A549 (cell line): ENCODE data around the gene PAQR5. TPM values are rescaled to one million over a fixed set of nuclear protein-coding genes. Genes with fewer than 3 reads are reported as not detected.

Experiments used
- ATOH8 ChIP-seq: fragments of 250-450 bp; sonication (Bioruptor Pico); IDR thresholded peaks from 2 replicates; pipeline ENCODE4 v1.5.0; 2020; ENCODE audit warnings: low read depth, mild to moderate bottlenecking, moderate library complexity
- BCL3 ChIP-seq: fragments of >200 bp; sonication (Bioruptor Twin); formaldehyde crosslinking; IDR thresholded peaks from 3 replicates; pipeline ENCODE4 v1.6.1; 2016
- CBX8 ChIP-seq: fragments of 200-600 bp; sonication (generic); IDR thresholded peaks from 2 replicates; pipeline ENCODE4 v1.6.1; 2016
- E2F6 ChIP-seq: IDR thresholded peaks from 2 replicates; pipeline ENCODE4 v1.6.1; 2012; ENCODE audit warnings: low read depth, borderline replicate concordance
- EHF ChIP-seq: fragments of 250-450 bp; sonication (Bioruptor Pico); IDR thresholded peaks from 2 replicates; pipeline ENCODE4 v1.5.0; 2020; ENCODE audit warnings: mild to moderate bottlenecking
- ELK1 ChIP-seq: fragments of 150-350 bp; IDR thresholded peaks from 2 replicates; pipeline ENCODE4 v1.6.1; 2014; ENCODE audit warnings: low read depth, mild to moderate bottlenecking, low read length
- EP300 ChIP-seq, 2 experiments: fragments of >200 bp; sonication (Bioruptor Twin); formaldehyde crosslinking; IDR thresholded peaks; 2 replicates in 1 of 2; 3 replicates in 1 of 2; pipeline ENCODE4 v1.6.1; 2016 to 2017
- FOSL2 ChIP-seq, 2 experiments: fragments of 450-650 bp in 1 of 2; fragments of >200 bp in 1 of 2; sonication (Bioruptor Twin) in 1 of 2; formaldehyde crosslinking; IDR thresholded peaks; 2 replicates each; pipeline versions ENCODE4 v1.5.0 to v1.6.1; 2016 to 2020; ENCODE audit warnings: mild to moderate bottlenecking in 1 of 2, moderate library complexity in 1 of 2
- FOXS1 ChIP-seq: fragments of 250-450 bp; sonication (Bioruptor Pico); IDR thresholded peaks from 2 replicates; pipeline ENCODE4 v1.5.0; 2020; ENCODE audit warnings: mild to moderate bottlenecking, moderate library complexity
- GATA3 ChIP-seq: IDR thresholded peaks from 2 replicates; pipeline ENCODE4 v1.6.1; 2012; ENCODE audit warnings: borderline replicate concordance
- HDAC2 ChIP-seq: fragments of 200-600 bp; sonication (generic); IDR thresholded peaks from 2 replicates; pipeline ENCODE4 v1.6.1; 2016
- HES2 ChIP-seq: fragments of >200 bp; sonication (Bioruptor Twin); formaldehyde crosslinking; IDR thresholded peaks from 2 replicates; pipeline ENCODE4 v1.6.1; 2016
- HMGXB4 ChIP-seq: fragments of 250-450 bp; sonication (Bioruptor Pico); IDR thresholded peaks from 2 replicates; pipeline ENCODE4 v1.5.0; 2021; ENCODE audit warnings: mild to moderate bottlenecking, moderate library complexity, borderline replicate concordance
- HOXB5 ChIP-seq: fragments of 250-450 bp; sonication (Bioruptor Pico); IDR thresholded peaks from 2 replicates; pipeline ENCODE4 v1.5.0; 2020; ENCODE audit warnings: mild to moderate bottlenecking, moderate library complexity
- JUN ChIP-seq, 2 experiments: fragments of >200 bp; sonication (Bioruptor Twin); formaldehyde crosslinking; IDR thresholded peaks; 2 replicates in 1 of 2; 3 replicates in 1 of 2; pipeline ENCODE4 v1.6.1; 2016 to 2017
- JUNB ChIP-seq: fragments of >200 bp; sonication (Bioruptor Twin); formaldehyde crosslinking; IDR thresholded peaks from 2 replicates; pipeline ENCODE4 v1.6.1; 2016
- KDM1A ChIP-seq: fragments of 200-600 bp; sonication (generic); IDR thresholded peaks from 2 replicates; pipeline ENCODE4 v1.6.1; 2016; ENCODE audit warnings: low read depth, mild to moderate bottlenecking
- KDM5A ChIP-seq: fragments of 200-600 bp; sonication (generic); IDR thresholded peaks from 2 replicates; pipeline ENCODE4 v1.6.1; 2016; ENCODE audit warnings: antibody characterized with exemption, mild to moderate bottlenecking
- MAFK ChIP-seq: fragments of 450-650 bp; IDR thresholded peaks from 2 replicates; pipeline ENCODE4 v1.6.1; 2014; ENCODE audit not compliant: partially characterized antibody
- MAX ChIP-seq: IDR thresholded peaks from 2 replicates; pipeline ENCODE4 v1.6.1; 2012
- MYC ChIP-seq: IDR thresholded peaks from 2 replicates; pipeline ENCODE4 v1.6.1; 2012; ENCODE audit warnings: mild to moderate bottlenecking, inconsistent platforms, low read length, improper control_type of control experiment, borderline replicate concordance
- PHF8 ChIP-seq: fragments of 200-600 bp; sonication (generic); IDR thresholded peaks from 2 replicates; pipeline ENCODE4 v1.6.1; 2016; ENCODE audit warnings: low read depth, mild to moderate bottlenecking, antibody characterized with exemption, moderate library complexity, borderline replicate concordance
- REST ChIP-seq: fragments of 200-600 bp; sonication (generic); IDR thresholded peaks from 2 replicates; pipeline ENCODE4 v1.6.1; 2016; ENCODE audit warnings: antibody characterized with exemption, mild to moderate bottlenecking, moderate library complexity
- RFX5 ChIP-seq: fragments of 450-650 bp; IDR thresholded peaks from 2 replicates; pipeline ENCODE4 v1.7.1; 2014; ENCODE audit warnings: antibody characterized with exemption, mild to moderate bottlenecking, moderate library complexity
- RNF2 ChIP-seq: fragments of 200-600 bp; sonication (generic); IDR thresholded peaks from 2 replicates; pipeline ENCODE4 v1.6.1; 2016; ENCODE audit warnings: low read depth, mild to moderate bottlenecking, antibody characterized with exemption, moderate library complexity, borderline replicate concordance
- SMC3 ChIP-seq: fragments of >200 bp; sonication (Bioruptor Twin); formaldehyde crosslinking; IDR thresholded peaks from 3 replicates; pipeline ENCODE4 v1.6.1; 2018; ENCODE audit warnings: inconsistent platforms
- SREBF2 ChIP-seq: fragments of 450-650 bp; IDR thresholded peaks from 2 replicates; pipeline ENCODE4 v1.6.1; 2014; ENCODE audit warnings: mild to moderate bottlenecking, moderate library complexity
- TFCP2L1 ChIP-seq: fragments of 250-450 bp; sonication (Bioruptor Pico); IDR thresholded peaks from 2 replicates; pipeline ENCODE4 v1.5.0; 2021; ENCODE audit warnings: mild to moderate bottlenecking
- USF2 ChIP-seq: fragments of 450-650 bp; IDR thresholded peaks from 2 replicates; pipeline ENCODE4 v1.6.1; 2014; ENCODE audit warnings: antibody characterized with exemption
- ZNF302 ChIP-seq: fragments of 250-450 bp; sonication (Bioruptor Pico); IDR thresholded peaks from 2 replicates; pipeline ENCODE4 v1.9.0; 2021; ENCODE audit warnings: inconsistent platforms, mild to moderate bottlenecking, moderate library complexity
- polyA plus RNA-seq, 4 experiments: library from polyadenylated mRNA; depleted of rRNA in 3 of 4; stranded (reverse); fragments of >200 nt; fragmentation: RNase III in 1 of 4; extraction: RNeasy Plus Mini Kit Qiagen cat#74134 plus additional on column Dnase treatment in 1 of 4; gene quantifications; 2 replicates in 3 of 4; 3 replicates in 1 of 4; pipeline ENCODE4 v1.2.3, GENCODE V29; 2011 to 2017

The PAQR5 gene
- polyA plus RNA-seq, 2 of the 4 experiments (the other 2 are of a cell fraction), result 104 to 114 TPM

GRCh38 chr15:69452692-69453521 is 154.2 kb downstream of the PAQR5 start, which contains the start of gene RPLP1 (continued):
- TF ChIP-seq USF2, result peak; percentile 67; the same call in 1 of the 2 replicates
- no peak for TF ChIP-seq MAFK
- no peak for TF ChIP-seq FOXS1 (CRISPR knock-in tag)
- peak; percentile 44; the same call in 1 of the 2 replicates for TF ChIP-seq REST
- no peak for TF ChIP-seq EHF (CRISPR knock-in tag)
- TF ChIP-seq ELK1, result no peak
- TF ChIP-seq JUNB, result no peak
- TF ChIP-seq BCL3, result peak; percentile 100
- TF ChIP-seq EP300 (IDR thresholded peaks at IDR 0.05), result no peak
- no peak for TF ChIP-seq RFX5
- TF ChIP-seq KDM5A, result 0 out of 2 replicates have a peak, but pooled peaks have one; percentile 20
- TF ChIP-seq JUN (IDR thresholded peaks at IDR 0.05), result peak; percentile 99 to 100
- no peak for TF ChIP-seq FOSL2 (IDR thresholded peaks at IDR 0.05)
- peak; percentile 44 for TF ChIP-seq FOSL2 (CRISPR knock-in tag; IDR thresholded peaks at IDR 0.05)
- TF ChIP-seq ATOH8 (CRISPR knock-in tag), result no peak
- no peak; the same call in 1 of the 2 replicates for TF ChIP-seq HOXB5 (CRISPR knock-in tag)
- TF ChIP-seq ZNF302 (CRISPR knock-in tag), result no peak
- TF ChIP-seq PHF8, result peak; percentile 97
- no peak for TF ChIP-seq CBX8
- TF ChIP-seq KDM1A, result no peak
- peak; percentile 55; the same call in 1 of the 2 replicates for TF ChIP-seq GATA3
- peak; percentile 95 for TF ChIP-seq MAX
- TF ChIP-seq HMGXB4, result peak; percentile 90; the same call in 1 of the 2 replicates
- TF ChIP-seq SREBF2, result no peak
- TF ChIP-seq HES2, result no peak
- no peak for TF ChIP-seq RNF2
- TF ChIP-seq E2F6, result peak; percentile 76; the same call in 1 of the 2 replicates
- no peak for TF ChIP-seq HDAC2
- TF ChIP-seq SMC3, result no peak; the same call in 2 of the 3 replicates
- TF ChIP-seq TFCP2L1 (CRISPR knock-in tag), result 0 out of 2 replicates have a peak, but pooled peaks have one; percentile 73
- TF ChIP-seq MYC, result peak; percentile 78; the same call in 1 of the 2 replicates
